GM12892 (cell line): ENCODE results near the gene DLG2.

Experiments
- POLR2A ChIP-seq: IDR thresholded peaks from 2 replicates; pipeline ENCODE4 v1.6.1; 2011; ENCODE audit warnings: low read depth, low read length, control low read depth
- TAF1 ChIP-seq: IDR thresholded peaks from 2 replicates; pipeline ENCODE4 v1.6.1; 2011; ENCODE audit warnings: low read depth, mild to moderate bottlenecking, control low read depth, low read length, borderline replicate concordance

- no peak for TF ChIP-seq POLR2A
- no peak for TF ChIP-seq TAF1
Observed at GRCh38 chr11:85029964-85030363, 597.2 kb downstream of the DLG2 start.
